GM12864 (cell line): ENCODE data around the gene ALAS2.
"Not testable (repeated sequence)": the region's sequence is repeated elsewhere in the genome, so short reads cannot be mapped to it uniquely, and the experiment has no call there.

ENCODE experiments used
- DNase-seq: peaks from one replicate; pipeline ENCODE4 v3.0.0-alpha.2; 2011; ENCODE audit warnings: low read depth
- H3K4me3 ChIP-seq: 2 replicates; pipeline ENCODE4 v1.5.1; 2011; ENCODE audit warnings: mild to moderate bottlenecking, low read depth, low read length, control low read depth
- CTCF ChIP-seq: IDR thresholded peaks from 2 replicates; pipeline ENCODE4 v1.5.1; 2011; ENCODE audit warnings: low read depth, mild to moderate bottlenecking, moderate library complexity, low read length, control low read depth, inconsistent platforms; ENCODE audit errors: missing control alignments

ALAS2 gene, protein sequence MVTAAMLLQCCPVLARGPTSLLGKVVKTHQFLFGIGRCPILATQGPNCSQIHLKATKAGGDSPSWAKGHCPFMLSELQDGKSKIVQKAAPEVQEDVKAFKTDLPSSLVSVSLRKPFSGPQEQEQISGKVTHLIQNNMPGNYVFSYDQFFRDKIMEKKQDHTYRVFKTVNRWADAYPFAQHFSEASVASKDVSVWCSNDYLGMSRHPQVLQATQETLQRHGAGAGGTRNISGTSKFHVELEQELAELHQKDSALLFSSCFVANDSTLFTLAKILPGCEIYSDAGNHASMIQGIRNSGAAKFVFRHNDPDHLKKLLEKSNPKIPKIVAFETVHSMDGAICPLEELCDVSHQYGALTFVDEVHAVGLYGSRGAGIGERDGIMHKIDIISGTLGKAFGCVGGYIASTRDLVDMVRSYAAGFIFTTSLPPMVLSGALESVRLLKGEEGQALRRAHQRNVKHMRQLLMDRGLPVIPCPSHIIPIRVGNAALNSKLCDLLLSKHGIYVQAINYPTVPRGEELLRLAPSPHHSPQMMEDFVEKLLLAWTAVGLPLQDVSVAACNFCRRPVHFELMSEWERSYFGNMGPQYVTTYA

DNA sequence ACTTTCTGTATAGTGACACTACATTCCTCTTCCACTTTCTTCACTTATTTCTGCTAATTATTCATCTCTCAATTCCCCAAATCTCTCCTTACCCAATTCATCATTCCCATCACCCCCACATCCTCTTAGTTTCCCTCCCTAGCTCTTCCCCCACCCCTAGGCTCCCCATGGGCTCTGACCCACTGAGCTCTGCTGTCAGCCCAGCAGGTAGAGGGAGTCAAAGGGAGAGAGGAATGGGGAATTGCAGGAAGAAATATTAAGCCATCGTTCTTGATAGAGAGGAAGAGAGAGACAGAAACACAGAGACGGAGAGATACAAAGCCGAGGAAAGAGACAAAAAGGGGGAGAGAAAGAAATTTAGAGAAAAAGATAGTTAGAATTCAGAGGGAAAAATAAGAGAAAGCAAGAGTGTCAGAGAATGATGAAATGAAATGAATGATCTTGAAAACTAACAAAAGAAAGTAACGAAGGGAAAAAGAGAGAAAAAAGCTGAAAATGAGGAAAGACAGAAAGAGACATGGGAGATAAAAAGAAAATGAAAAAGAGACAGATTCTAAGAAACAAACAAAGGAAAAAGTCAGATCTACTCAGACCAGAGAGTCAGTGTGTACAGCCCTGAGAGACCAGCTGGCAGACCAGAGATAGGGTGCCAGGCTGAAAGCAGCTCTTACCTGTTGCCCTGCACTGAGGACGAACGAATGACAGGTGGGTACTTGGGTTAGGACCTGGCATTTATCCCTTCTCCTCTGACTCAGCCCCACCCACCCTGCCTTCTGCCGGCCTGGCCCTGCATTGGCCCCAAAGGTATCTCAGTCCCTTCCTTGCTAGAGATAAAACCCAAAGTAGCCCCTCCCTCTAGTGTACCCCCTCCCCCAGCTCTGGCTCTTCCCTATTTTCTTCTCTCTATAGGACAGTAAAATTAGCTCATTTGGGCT, at the start of gene ALAS2:
Gene ALAS2, minus strand, starts transcription at position 707 of the 935 bp plus-strand sequence. CDS start 4,977 bp downstream, outside the sequence.
- H3K4me3 ChIP-seq, result no peak within 1 kb of the TSS
- no peak for DNase-seq
- TF ChIP-seq CTCF, result no peak

DNA sequence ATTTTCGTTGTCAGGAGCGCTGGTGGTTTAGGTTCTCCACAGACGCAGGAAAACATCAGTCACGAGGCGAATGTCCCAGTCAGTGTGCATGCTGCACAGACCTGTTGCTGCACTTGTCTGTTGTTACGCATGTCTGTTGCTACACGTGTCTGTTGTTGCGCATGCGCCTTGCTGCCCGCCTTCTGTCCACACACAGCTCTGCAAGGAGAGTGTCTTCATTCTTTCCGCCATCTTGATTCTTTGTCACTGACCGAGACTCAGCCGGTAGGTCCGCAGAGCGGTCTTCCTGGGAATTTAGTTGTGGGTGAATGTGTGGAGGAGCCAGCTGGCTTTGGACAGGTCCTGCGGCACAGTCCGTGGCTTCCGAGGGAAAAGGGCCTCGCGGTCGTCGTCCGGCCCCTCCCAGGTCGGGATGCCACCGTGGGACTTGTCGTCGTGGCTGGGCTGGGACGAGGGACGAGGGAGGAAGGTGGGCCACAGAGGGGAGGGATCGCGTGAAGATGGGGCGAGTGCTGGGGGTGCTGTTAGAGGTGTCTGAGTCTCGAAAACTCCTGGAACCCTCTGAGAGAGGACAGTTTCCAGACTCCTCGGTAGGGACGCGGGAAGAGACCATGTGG, 44.2 kb upstream of the ALAS2 start, which contains the start of gene PAGE2B:
Gene PAGE2B, plus strand, starts transcription at position 180 of the 617 bp plus-strand sequence. CDS start 1,012 bp downstream, outside the sequence.
- TF ChIP-seq CTCF, result no peak

DNA sequence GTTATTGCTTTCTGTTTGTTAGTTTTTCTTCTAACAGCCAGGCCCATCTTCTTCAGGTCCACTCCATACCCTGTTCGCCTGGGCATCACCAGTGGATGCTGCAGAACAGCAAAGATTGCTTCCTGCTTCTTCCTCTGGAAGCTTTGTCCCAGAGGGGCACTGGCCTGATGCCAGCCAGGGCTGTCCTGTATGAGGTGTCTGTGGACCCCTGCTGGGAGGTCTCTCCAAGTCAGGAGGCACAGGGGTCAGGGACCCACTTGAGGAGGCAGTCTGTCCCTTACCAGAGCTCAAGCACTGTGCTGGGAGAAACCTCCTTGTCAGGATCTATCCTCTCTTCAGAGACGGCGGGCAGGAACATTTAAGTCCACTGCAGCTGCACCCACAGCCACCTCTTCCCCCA, 41.5 kb upstream of the ALAS2 start:
- no peak for DNase-seq
- H3K4me3 ChIP-seq, result no peak overlapping the region
- TF ChIP-seq CTCF, result no peak

More for the DNA sequence above, 44.2 kb upstream of the ALAS2 start, which contains the start of gene PAGE2B:
- DNase-seq, result no peak
- no peak within 1 kb of the TSS for H3K4me3 ChIP-seq

DNA sequence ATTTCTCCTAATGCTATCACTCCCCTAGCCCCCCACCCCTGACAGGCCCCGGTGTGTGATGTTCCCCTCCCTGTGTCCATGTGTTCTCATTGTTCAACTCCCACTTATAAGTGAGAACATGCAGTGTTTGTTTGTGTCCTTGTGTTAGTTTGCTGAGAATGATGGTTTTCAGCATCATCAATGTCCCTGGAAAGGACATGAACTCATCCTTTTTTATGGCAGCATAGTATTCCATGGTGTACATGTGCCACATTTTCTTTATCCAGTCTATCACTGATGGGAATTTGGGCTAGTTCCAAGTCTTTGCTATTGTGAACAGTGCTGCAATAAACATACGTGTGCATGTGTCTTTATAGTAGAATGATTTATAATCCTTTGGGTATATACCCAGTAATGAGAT, 36.4 kb upstream of the ALAS2 start:
- not testable (repeated sequence) for H3K4me3 ChIP-seq, DNase-seq

- no peak overlapping the region for H3K4me3 ChIP-seq
- peak; percentile 4 for DNase-seq
- TF ChIP-seq CTCF, result peak; percentile 66
Measured at GRCh38 chrX:55057675-55058249, 27.0 kb upstream of the ALAS2 start.

DNA sequence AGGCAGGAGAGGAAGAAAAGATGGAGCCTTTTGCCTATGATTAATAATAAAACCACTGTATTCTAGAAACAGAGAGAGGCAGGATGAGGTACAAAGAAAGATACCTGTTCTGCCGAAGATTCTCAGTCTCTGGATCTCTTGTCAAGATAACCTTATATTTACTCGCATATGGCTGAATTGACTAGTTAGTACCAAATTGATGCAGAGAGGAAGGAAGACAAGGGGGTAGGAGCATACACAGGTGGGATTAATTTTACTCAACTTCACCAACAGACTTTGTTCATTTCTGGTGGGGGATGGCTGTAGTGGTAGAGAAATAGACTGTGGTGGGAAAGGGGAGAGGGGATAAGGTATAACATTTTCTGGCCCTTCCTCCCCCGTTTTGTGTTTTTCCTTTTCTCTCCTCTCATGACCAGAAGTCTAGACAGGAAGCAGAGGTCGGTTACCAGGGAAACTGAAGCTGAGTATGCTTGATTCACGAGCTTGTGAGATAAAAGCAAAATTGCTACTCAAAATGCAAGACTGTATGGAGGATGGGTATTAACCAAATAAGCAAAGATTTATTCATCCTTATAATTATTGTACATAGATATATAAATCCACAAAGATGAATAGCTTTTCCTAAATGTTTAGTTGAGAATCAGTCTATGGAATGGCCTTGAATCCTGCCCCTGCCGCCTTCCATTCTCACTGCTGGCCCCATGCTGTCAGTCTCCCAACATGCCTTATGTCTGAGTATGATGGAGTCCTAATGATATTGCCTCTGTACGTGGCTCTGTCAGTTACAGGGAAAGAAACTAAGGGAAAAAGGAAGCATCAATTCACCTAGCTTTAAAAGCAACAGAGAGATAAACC, 26.3 kb upstream of the ALAS2 start:
- TF ChIP-seq CTCF, result no peak
- no peak for DNase-seq
- H3K4me3 ChIP-seq, result no peak overlapping the region

GRCh38 chrX:55050599-55050998, 19.8 kb upstream of the ALAS2 start:
- DNase-seq, H3K4me3 ChIP-seq: not testable (repeated sequence)
